Measurements from ENCODE around the gene ZIK1. TPM values are rescaled to one million over a fixed set of nuclear protein-coding genes. Genes with fewer than 3 reads are reported as not detected.

The ZIK1 gene
- total and polyA plus RNA-seq, 9 of the 15 experiments (the other 6 are each of a cell fraction or from before 2014, with no cell fraction given), result 0.03 to 0.42 (median 0.15) TPM; not detected in 1

DNA sequence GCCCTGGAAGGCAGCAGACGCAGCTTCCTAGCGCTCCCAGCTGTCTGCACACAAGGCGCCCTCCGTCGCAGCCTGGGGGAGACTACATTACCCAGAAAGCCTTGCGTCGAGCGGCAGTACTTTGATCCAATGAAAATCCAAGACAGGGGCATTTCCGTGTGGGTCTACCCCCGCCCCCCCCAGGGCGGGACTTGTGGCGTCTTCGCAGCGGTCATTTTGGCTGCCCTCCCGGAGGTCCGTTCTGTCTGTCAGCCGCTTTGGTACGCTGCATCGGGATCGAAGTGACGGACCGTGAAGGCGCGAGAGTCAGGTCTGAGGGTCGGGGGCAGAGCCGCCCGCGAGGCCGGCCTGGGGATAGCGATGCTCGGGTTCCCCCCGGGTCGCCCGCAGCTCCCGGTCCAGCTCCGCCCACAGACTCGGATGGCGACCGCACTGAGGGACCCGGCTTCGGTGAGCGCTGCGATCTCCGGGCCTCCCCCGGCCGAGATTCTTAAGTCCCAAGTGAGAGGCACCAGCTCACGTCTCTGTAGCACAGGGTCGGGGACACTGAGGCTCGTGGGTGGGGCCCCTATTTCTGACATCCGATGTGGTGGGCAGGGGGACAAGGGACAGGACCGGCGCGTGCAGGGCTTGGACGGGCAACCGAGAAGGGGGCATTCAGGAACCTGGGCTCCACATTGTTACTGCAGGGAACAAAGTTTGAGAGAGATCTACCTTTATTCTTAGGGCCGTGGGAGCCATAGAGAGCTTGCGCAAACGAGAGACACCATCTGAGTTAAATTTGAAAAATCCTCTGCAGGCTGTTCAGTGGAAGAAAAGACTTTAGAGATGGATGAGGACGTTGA, 49.3 kb downstream of the ZIK1 start, which contains the start of gene ZNF211 (continued):
- TF ChIP-seq IFI16 (CRISPR knock-in tag; IDR thresholded peaks at IDR 0.05) (no peak), CBX3 (IDR thresholded peaks at IDR 0.05; ENCODE audit: borderline replicate concordance in 1 of 2, low read length in 2 of 2) (no peak), PKNOX1 (IDR thresholded peaks at IDR 0.05) (peak; percentile 99), OTX1 (CRISPR knock-in tag; IDR thresholded peaks at IDR 0.05) (no peak), DIDO1 (tag; IDR thresholded peaks at IDR 0.05; ENCODE audit: low read depth) (no peak), NUFIP1 (IDR thresholded peaks at IDR 0.05; ENCODE audit: partially characterized antibody) (no peak), PHF8 (IDR thresholded peaks at IDR 0.05; ENCODE audit: borderline replicate concordance, low read length) (peak; percentile 73; the same call in 1 of the 2 replicates), MLX (CRISPR knock-in tag; conservative IDR thresholded peaks at IDR 0.05) (0 out of 4 replicates have a peak, but pooled peaks of 1 of the 2 experiments have one; percentile 48), NR1H2 (CRISPR knock-in tag; IDR thresholded peaks at IDR 0.05) (no peak), CBX5 (IDR thresholded peaks at IDR 0.05; ENCODE audit: borderline replicate concordance, low read depth) (no peak), CHD1 (IDR thresholded peaks at IDR 0.05; ENCODE audit: low read length) (no peak), TEAD2 (tag; IDR thresholded peaks at IDR 0.05) (no peak), CREB1 (IDR thresholded peaks at IDR 0.05) (peak; percentile 53), CREB1 (CRISPR knock-in tag; IDR thresholded peaks at IDR 0.05) (no peak), LCOR (CRISPR knock-in tag; IDR thresholded peaks at IDR 0.05) (no peak), CSDE1 (IDR thresholded peaks at IDR 0.05) (no peak)
- TF ChIP-seq, protein P1, sequence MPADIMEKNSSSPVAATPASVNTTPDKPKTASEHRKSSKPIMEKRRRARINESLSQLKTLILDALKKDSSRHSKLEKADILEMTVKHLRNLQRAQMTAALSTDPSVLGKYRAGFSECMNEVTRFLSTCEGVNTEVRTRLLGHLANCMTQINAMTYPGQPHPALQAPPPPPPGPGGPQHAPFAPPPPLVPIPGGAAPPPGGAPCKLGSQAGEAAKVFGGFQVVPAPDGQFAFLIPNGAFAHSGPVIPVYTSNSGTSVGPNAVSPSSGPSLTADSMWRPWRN (IDR thresholded peaks at IDR 0.05; ENCODE audit: low read depth), result no peak
- TF ChIP-seq, protein P2, sequence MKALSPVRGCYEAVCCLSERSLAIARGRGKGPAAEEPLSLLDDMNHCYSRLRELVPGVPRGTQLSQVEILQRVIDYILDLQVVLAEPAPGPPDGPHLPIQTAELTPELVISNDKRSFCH (CRISPR knock-in tag; IDR thresholded peaks at IDR 0.05), result no peak
- TF ChIP-seq, protein P2 (tag; IDR thresholded peaks at IDR 0.05), result no peak

Data from K562 (cell line).